ENCODE measurements around the gene PCNP.

DNA sequence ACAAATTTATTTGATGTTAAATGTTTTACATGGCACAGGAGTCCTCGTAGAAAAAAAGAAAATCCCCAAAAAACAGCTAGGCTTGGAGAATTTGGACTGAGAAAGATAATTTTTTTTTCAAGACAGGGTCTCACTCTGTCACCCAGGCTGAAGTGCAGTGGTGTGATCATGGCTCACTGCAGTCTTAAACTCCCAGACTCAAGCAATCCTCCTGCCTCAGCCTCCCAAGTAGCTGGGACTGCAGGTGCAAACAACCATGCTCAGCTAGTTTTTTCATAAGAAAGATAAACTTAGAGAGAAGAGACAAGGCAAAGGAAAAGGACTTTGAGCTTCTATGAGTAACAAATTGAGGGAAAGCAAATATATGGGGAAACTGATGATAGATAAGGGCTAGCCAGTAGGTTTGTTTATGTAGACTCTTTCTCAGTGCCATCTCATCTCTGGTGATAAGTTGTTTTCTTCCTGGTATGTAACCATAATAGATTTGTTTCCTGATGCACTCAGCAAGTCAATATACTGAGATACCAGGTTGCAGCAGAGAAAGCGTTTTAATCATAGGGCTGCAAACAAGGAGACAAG is 25.4 kb upstream of the PCNP start:
- TF ChIP-seq, protein P1, sequence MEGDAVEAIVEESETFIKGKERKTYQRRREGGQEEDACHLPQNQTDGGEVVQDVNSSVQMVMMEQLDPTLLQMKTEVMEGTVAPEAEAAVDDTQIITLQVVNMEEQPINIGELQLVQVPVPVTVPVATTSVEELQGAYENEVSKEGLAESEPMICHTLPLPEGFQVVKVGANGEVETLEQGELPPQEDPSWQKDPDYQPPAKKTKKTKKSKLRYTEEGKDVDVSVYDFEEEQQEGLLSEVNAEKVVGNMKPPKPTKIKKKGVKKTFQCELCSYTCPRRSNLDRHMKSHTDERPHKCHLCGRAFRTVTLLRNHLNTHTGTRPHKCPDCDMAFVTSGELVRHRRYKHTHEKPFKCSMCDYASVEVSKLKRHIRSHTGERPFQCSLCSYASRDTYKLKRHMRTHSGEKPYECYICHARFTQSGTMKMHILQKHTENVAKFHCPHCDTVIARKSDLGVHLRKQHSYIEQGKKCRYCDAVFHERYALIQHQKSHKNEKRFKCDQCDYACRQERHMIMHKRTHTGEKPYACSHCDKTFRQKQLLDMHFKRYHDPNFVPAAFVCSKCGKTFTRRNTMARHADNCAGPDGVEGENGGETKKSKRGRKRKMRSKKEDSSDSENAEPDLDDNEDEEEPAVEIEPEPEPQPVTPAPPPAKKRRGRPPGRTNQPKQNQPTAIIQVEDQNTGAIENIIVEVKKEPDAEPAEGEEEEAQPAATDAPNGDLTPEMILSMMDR (IDR thresholded peaks at IDR 0.05 in 2 of 3, conservative IDR thresholded peaks at IDR 0.05 in 1 of 3; ENCODE audit: insufficient read depth in 2 of 3, low read depth in 1 of 3, low read length in 3 of 3) = no peak
- TF ChIP-seq POLR2B (IDR thresholded peaks at IDR 0.05; ENCODE audit: low read depth, partially characterized antibody) (no peak), TBP (optimal IDR thresholded peaks at IDR 0.05; ENCODE audit: low read depth, low read length) (no peak), NR2C2 (CRISPR knock-in tag; IDR thresholded peaks at IDR 0.05) (no peak), NR2C2 (tag; IDR thresholded peaks at IDR 0.05) (no peak), POLR2A (conservative IDR thresholded peaks at IDR 0.05) (no peak), ATF7 (IDR thresholded peaks at IDR 0.05) (no peak), YY1 (IDR thresholded peaks at IDR 0.05; ENCODE audit: borderline replicate concordance in 1 of 3, control insufficient read depth in 1 of 3, extremely low read depth in 1 of 3, insufficient read depth in 3 of 3, insufficient read length in 1 of 3, insufficient replicate concordance in 2 of 3, low read depth in 1 of 3, low read length in 2 of 3) (no peak), TFAM (CRISPR knock-in tag; conservative IDR thresholded peaks at IDR 0.05) (no peak), POLR2H (tag; IDR thresholded peaks at IDR 0.05; ENCODE audit: low read depth) (no peak), EP300 (IDR thresholded peaks at IDR 0.05; ENCODE audit: low read length) (no peak), POLR2AphosphoS5 (IDR thresholded peaks at IDR 0.05; ENCODE audit: control insufficient read depth, insufficient read depth, low read depth, low read length) (no peak)
- TF ChIP-seq, protein P2, sequence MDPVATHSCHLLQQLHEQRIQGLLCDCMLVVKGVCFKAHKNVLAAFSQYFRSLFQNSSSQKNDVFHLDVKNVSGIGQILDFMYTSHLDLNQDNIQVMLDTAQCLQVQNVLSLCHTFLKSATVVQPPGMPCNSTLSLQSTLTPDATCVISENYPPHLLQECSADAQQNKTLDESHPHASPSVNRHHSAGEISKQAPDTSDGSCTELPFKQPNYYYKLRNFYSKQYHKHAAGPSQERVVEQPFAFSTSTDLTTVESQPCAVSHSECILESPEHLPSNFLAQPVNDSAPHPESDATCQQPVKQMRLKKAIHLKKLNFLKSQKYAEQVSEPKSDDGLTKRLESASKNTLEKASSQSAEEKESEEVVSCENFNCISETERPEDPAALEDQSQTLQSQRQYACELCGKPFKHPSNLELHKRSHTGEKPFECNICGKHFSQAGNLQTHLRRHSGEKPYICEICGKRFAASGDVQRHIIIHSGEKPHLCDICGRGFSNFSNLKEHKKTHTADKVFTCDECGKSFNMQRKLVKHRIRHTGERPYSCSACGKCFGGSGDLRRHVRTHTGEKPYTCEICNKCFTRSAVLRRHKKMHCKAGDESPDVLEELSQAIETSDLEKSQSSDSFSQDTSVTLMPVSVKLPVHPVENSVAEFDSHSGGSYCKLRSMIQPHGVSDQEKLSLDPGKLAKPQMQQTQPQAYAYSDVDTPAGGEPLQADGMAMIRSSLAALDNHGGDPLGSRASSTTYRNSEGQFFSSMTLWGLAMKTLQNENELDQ (CRISPR knock-in tag; IDR thresholded peaks at IDR 0.05; ENCODE audit: borderline replicate concordance) = no peak

All from K562 (cell line).